ENCODE measurements around the gene AQP5. TPM values are rescaled to one million over a fixed set of nuclear protein-coding genes. Genes with fewer than 3 reads are reported as not detected.
"Not testable (repeated sequence)": the region's sequence is repeated elsewhere in the genome, so short reads cannot be mapped to it uniquely, and the experiment has no call there.

AQP5 gene
- total RNA-seq, 4 donors from 2014 or later: 2.3 TPM; not detected in 3

DNA sequence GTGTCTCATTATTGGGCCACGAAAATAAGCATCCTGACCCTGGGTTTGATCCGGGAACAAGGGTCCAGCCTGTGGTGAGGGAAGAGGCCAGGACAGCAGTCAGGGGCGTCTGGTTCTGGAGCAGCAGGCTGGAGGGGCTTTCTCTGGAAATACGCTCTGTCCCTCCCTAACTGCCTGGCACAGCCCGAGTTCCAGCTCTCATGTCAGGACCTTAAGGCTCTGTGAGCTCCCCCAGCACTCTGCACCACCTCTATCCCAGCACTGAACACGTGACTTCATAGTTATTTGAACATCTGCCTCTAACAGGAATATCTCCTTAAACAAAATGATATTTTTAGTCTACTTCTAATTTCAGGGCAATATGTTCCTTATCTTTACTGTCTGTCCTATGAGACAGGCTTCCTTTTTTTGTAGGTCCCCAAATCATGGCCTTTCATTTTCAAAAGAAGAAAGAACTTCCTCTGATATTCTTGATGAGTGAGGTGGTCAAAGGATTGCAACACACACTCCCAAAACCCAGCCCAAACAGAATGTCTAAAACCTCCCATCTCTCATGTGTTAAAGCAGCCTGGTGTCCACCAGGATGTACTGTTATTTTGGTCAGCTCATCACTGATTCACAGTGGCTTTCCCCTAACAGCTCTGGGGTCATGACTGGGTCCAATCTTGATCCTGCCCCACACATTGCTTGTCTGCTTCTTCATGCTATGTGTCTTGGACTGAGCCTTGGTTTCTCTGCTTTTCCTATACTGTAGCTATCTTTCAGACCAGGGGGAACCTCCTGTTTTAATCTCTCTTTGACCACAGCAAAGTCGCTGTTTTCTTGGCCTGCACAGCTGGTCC lies 20.8 kb downstream of the AQP5 start:
- no peaks in the 10 kb centered on the region for H3K36me3 ChIP-seq
- TF ChIP-seq, protein P1, sequence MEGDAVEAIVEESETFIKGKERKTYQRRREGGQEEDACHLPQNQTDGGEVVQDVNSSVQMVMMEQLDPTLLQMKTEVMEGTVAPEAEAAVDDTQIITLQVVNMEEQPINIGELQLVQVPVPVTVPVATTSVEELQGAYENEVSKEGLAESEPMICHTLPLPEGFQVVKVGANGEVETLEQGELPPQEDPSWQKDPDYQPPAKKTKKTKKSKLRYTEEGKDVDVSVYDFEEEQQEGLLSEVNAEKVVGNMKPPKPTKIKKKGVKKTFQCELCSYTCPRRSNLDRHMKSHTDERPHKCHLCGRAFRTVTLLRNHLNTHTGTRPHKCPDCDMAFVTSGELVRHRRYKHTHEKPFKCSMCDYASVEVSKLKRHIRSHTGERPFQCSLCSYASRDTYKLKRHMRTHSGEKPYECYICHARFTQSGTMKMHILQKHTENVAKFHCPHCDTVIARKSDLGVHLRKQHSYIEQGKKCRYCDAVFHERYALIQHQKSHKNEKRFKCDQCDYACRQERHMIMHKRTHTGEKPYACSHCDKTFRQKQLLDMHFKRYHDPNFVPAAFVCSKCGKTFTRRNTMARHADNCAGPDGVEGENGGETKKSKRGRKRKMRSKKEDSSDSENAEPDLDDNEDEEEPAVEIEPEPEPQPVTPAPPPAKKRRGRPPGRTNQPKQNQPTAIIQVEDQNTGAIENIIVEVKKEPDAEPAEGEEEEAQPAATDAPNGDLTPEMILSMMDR (IDR thresholded peaks at IDR 0.05): no peak
- TF ChIP-seq POLR2A (IDR thresholded peaks at IDR 0.05): no peak
- H3K4me1 ChIP-seq: no peaks in the 10 kb centered on the region
- no peak overlapping the region for H3K27ac ChIP-seq
- intact Hi-C loops (cut with DNase I; ENCODE audit: low total_unique reads): no loop called here
- DNase-seq: no peak
- H3K9me3 ChIP-seq: no peaks in the 10 kb centered on the region
- H3K27me3 ChIP-seq: no peaks in the 10 kb centered on the region
- H3K4me3 ChIP-seq: no peak overlapping the region

- Histone ChIP-seq H3K4me1 (no peaks in the 10 kb centered on the region), H3K27ac (no peak overlapping the region), H3K9me3 (no peaks in the 10 kb centered on the region), H3K36me3 (no peaks in the 10 kb centered on the region), H3K4me3 (no peak overlapping the region), H3K27me3 (no peaks in the 10 kb centered on the region)
- TF ChIP-seq, protein P1 (IDR thresholded peaks at IDR 0.05): no peak
- TF ChIP-seq POLR2A (IDR thresholded peaks at IDR 0.05): no peak
- intact Hi-C loops (cut with DNase I; ENCODE audit: low total_unique reads): no loop called here
- DNase-seq: no peak
Observed at GRCh38 chr12:49983892-49984291, 22.2 kb downstream of the AQP5 start.

DNA sequence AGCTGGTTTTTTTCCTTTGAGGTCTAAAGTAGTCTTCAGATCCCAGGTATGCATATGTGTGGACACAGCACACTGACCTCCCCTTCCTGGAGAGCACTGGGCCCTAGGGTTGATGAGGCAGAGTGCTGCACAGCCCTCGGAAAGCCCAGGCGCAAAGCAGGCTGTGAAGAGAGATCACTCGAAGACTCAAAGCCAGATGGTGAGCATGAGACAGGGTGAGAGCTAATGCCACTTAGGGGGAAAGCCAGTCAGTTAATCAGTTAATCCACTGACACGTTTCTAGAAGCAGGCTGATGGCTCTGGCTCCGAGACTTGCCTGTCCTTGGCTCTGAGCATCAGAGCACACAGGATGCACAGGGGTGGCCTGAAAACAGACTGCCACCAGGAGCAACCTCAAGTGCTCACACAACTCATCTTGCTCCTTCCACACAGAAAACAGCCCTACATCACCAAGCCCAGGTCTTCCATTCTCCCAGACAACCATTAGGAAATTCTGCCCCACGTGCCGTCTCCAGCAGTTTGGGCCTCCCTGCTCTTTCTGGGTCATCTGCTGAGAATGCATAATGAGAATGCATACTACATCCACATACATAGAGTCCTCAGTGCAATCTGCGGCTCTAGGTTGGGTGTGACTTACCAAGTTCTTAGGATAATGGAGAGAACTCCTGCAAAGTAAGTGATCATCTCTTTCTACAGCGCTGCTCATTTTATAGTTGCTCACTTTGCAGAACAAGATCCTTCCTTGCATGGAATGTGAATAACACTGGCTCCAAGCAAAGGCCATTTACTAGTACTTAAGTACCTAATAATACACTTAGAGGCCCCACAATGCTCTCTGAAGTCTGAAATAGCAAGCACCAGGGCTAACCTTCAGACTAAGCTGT lies 23.0 kb downstream of the AQP5 start:
- Histone ChIP-seq H3K27ac (no peak overlapping the region), H3K9me3 (no peaks in the 10 kb centered on the region), H3K27me3 (no peaks in the 10 kb centered on the region), H3K36me3 (no peaks in the 10 kb centered on the region), H3K4me3 (no peak overlapping the region), H3K4me1 (no peaks in the 10 kb centered on the region)
- DNase-seq: no peak
- TF ChIP-seq, protein P1 (IDR thresholded peaks at IDR 0.05): no peak
- TF ChIP-seq POLR2A (IDR thresholded peaks at IDR 0.05): no peak
- intact Hi-C loops (cut with DNase I; ENCODE audit: low total_unique reads): no loop called here

- TF ChIP-seq, protein P1 (IDR thresholded peaks at IDR 0.05): no peak
- no peak for TF ChIP-seq POLR2A (IDR thresholded peaks at IDR 0.05)
- DNase-seq: no peak
- no peaks in the 10 kb centered on the region for H3K9me3 ChIP-seq
- intact Hi-C loops (cut with DNase I; ENCODE audit: low total_unique reads): no loop called here
- no peaks in the 10 kb centered on the region for H3K36me3 ChIP-seq
- H3K27ac ChIP-seq: no peak overlapping the region
- H3K27me3 ChIP-seq: no peaks in the 10 kb centered on the region
- no peaks in the 10 kb centered on the region for H3K4me1 ChIP-seq
- no peak overlapping the region for H3K4me3 ChIP-seq
Observed at GRCh38 chr12:49985981-49986380, 24.3 kb downstream of the AQP5 start.

DNA sequence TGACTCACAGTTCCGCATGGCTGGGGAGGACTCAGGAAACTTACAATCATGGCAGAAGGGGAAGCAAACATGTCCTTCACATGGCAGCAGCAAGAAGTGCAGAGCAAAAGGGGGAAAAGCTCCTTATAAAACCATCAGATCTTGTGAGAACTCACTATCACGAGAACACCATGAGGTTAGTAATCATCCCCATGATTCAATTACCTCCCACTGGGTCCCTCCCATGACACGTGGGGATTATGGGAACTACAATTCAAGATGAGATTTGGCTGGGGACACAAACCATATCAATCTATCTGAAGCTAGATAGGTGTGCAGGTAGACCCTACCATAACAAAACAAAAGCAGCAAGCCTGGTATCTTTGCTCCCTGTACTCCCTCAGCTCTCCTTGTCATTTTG lies 24.8 kb downstream of the AQP5 start:
- intact Hi-C loops (cut with DNase I; ENCODE audit: low total_unique reads); H3K27me3 ChIP-seq; DNase-seq; H3K9me3 ChIP-seq; H3K4me1 ChIP-seq; H3K27ac ChIP-seq; H3K4me3 ChIP-seq; H3K36me3 ChIP-seq: not testable (repeated sequence)
